ENCODE data around the gene PATE2.

The PATE2 gene

GRCh38 chr11:125756050-125756449 is 22.6 kb downstream of the PATE2 start:
- no peaks in the 10 kb centered on the region for H3K27me3 ChIP-seq (ENCODE audit: control insufficient read depth in 3 of 3, insufficient read depth in 3 of 3, low read depth in 1 of 3, low read length in 3 of 3)
- no CpG with 5 or more reads among the region's 7 CpGs for WGBS, 2 donors (ENCODE audit: extremely low coverage in 2 of 2, insufficient read length in 2 of 2, insufficient replicate concordance in 1 of 2)

DNA sequence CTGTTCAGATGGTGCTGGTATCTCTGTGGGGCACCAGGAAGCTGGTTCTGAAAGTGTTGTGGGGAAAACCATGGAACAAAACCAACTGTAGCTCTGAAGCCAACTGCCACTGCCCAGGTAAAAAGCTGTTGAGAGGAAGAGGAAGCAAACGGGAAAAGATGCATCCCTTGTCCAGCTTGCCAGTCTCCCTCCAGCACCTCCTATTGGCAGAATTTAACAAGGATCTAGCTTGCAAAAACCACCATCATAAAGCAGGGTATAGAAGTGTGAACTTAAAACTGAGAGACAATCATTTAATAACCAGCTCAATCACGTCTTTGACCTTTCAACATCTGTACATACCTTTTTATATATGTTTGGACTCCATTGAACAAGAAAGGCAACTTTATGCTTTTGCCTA is 28.0 kb downstream of the PATE2 start:
- DNase-seq (ENCODE audit: low spot score) = no peak
- Histone ChIP-seq H2AFZ (ENCODE audit: low read length) (no peak overlapping the region), H3K36me3 (replicated peaks in 1 of 2; ENCODE audit: control insufficient read depth in 2 of 2, insufficient read depth in 2 of 2, low read length in 2 of 2) (no peaks in the 10 kb centered on the region), H3K18ac (ENCODE audit: low read length) (no peak overlapping the region), H4K8ac (ENCODE audit: low read depth, low read length) (no peak overlapping the region), H2BK12ac (ENCODE audit: low read length) (no peak overlapping the region), H3K23ac (ENCODE audit: low read depth, low read length, poor library complexity) (no peak overlapping the region), H3K9me3 (replicated peaks in 1 of 2; ENCODE audit: control insufficient read depth in 2 of 2, insufficient read depth in 1 of 2, low read depth in 1 of 2, low read length in 2 of 2) (no peaks in the 10 kb centered on the region), H3K27me3 (ENCODE audit: control insufficient read depth in 3 of 3, insufficient read depth in 3 of 3, low read depth in 1 of 3, low read length in 3 of 3) (peaks cover 0 to 39% (median 0%) of the 10 kb centered on the region in 3 experiments), H2BK5ac (ENCODE audit: low read length) (no peak overlapping the region), H3K9ac (ENCODE audit: low read depth, low read length, poor library complexity) (no peak overlapping the region), H3K4ac (ENCODE audit: low read length) (no peak overlapping the region), H3K4me3 (ENCODE audit: low read length in 2 of 2) (no peak overlapping the region), H3K27ac (replicated peaks; ENCODE audit: low read length) (no peak overlapping the region), H2AK5ac (ENCODE audit: low read depth, low read length) (no peak overlapping the region), H4K91ac (ENCODE audit: low read depth, low read length, poor library complexity) (no peak overlapping the region), H2BK15ac (ENCODE audit: low read length) (no peak overlapping the region), H3K79me1 (ENCODE audit: low read depth, low read length) (no peaks in the 10 kb centered on the region), H3K14ac (ENCODE audit: low read length) (no peak overlapping the region), H3K4me1 (ENCODE audit: control insufficient read depth in 2 of 2, insufficient read depth in 1 of 2, low read depth in 1 of 2, low read length in 2 of 2) (no peaks in the 10 kb centered on the region), H3K4me2 (ENCODE audit: insufficient read depth, low read length, poor library complexity, severe bottlenecking) (no peak overlapping the region), H2BK120ac (ENCODE audit: low read depth, low read length) (no peak overlapping the region)
- no CpG with 5 or more reads among the region's 2 CpGs for WGBS, 2 donors (ENCODE audit: extremely low coverage in 2 of 2, insufficient read length in 2 of 2, insufficient replicate concordance in 1 of 2)

More at GRCh38 chr11:125756050-125756449, 22.6 kb downstream of the PATE2 start:
- H2BK12ac ChIP-seq (ENCODE audit: low read length) = no peak overlapping the region
- no peaks in the 10 kb centered on the region for H3K4me1 ChIP-seq (ENCODE audit: control insufficient read depth in 2 of 2, insufficient read depth in 1 of 2, low read depth in 1 of 2, low read length in 2 of 2)
- H3K4me3 ChIP-seq (ENCODE audit: low read length in 2 of 2) = no peak overlapping the region
- no peak overlapping the region for H4K91ac ChIP-seq (ENCODE audit: low read depth, low read length, poor library complexity)
- no peak overlapping the region for H3K4ac ChIP-seq (ENCODE audit: low read length)
- DNase-seq (ENCODE audit: low spot score) = no peak
- H3K14ac ChIP-seq (ENCODE audit: low read length) = no peak overlapping the region
- H2AFZ ChIP-seq (ENCODE audit: low read length) = no peak overlapping the region
- no peak overlapping the region for H3K9ac ChIP-seq (ENCODE audit: low read depth, low read length, poor library complexity)
- H2BK5ac ChIP-seq (ENCODE audit: low read length) = no peak overlapping the region
- H4K8ac ChIP-seq (ENCODE audit: low read depth, low read length) = no peak overlapping the region
- H2BK15ac ChIP-seq (ENCODE audit: low read length) = no peak overlapping the region
- no peaks in the 10 kb centered on the region for H3K9me3 ChIP-seq (replicated peaks in 1 of 2; ENCODE audit: control insufficient read depth in 2 of 2, insufficient read depth in 1 of 2, low read depth in 1 of 2, low read length in 2 of 2)
- no peak overlapping the region for H3K23ac ChIP-seq (ENCODE audit: low read depth, low read length, poor library complexity)
- H3K36me3 ChIP-seq (replicated peaks in 1 of 2; ENCODE audit: control insufficient read depth in 2 of 2, insufficient read depth in 2 of 2, low read length in 2 of 2) = no peaks in the 10 kb centered on the region
- H3K79me1 ChIP-seq (ENCODE audit: low read depth, low read length) = no peaks in the 10 kb centered on the region
- no peak overlapping the region for H3K27ac ChIP-seq (replicated peaks; ENCODE audit: low read length)
- H2AK5ac ChIP-seq (ENCODE audit: low read depth, low read length) = no peak overlapping the region
- H3K4me2 ChIP-seq (ENCODE audit: insufficient read depth, low read length, poor library complexity, severe bottlenecking) = no peak overlapping the region
- H2BK120ac ChIP-seq (ENCODE audit: low read depth, low read length) = no peak overlapping the region
- no peak overlapping the region for H3K18ac ChIP-seq (ENCODE audit: low read length)

DNA sequence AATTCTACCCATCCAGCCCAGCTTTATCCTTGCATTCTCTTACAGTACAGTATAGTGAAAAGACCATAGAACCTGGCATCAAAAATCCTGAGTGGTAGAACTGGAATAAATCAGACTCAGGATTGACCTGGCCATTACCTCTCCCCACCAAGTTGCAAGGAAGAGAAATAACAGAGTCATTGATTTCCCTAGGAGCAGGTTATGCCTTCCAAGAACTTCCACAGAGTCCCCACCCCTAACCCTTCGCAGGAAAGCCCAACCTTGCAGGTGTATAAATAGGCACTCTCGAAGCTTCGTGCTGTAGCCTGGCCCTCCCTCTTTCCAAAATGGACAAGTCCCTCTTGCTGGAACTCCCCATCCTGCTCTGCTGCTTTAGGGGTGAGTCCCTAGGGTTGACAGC is 32.6 kb downstream of the PATE2 start, which contains the start of gene PATE1:
TSS of gene PATE1 (plus strand) at position 301 of the 400 bp plus-strand sequence. CDS start at position 327, 26 bp downstream.
- H2AK5ac ChIP-seq (ENCODE audit: low read depth, low read length) = no peak within 1 kb of the TSS
- H3K23ac ChIP-seq (ENCODE audit: low read depth, low read length, poor library complexity) = no peak within 1 kb of the TSS
- no peaks in the 10 kb centered on the region for H3K79me1 ChIP-seq (ENCODE audit: low read depth, low read length)
- peaks cover 3 to 6% of the 10 kb centered on the region in 2 donors for H3K4me1 ChIP-seq (ENCODE audit: control insufficient read depth in 2 of 2, insufficient read depth in 1 of 2, low read depth in 1 of 2, low read length in 2 of 2)
- no peaks in the 10 kb centered on the region for H3K9me3 ChIP-seq (replicated peaks in 1 of 2; ENCODE audit: control insufficient read depth in 2 of 2, insufficient read depth in 1 of 2, low read depth in 1 of 2, low read length in 2 of 2)
- no peak within 1 kb of the TSS for H2BK12ac ChIP-seq (ENCODE audit: low read length)
- H3K4me2 ChIP-seq (ENCODE audit: insufficient read depth, low read length, poor library complexity, severe bottlenecking) = no peak within 1 kb of the TSS
- H2BK15ac ChIP-seq (ENCODE audit: low read length) = no peak within 1 kb of the TSS
- no peak within 1 kb of the TSS for H4K8ac ChIP-seq (ENCODE audit: low read depth, low read length)
- no peak within 1 kb of the TSS for H2AFZ ChIP-seq (ENCODE audit: low read length)
- H3K14ac ChIP-seq (ENCODE audit: low read length) = no peak within 1 kb of the TSS
- WGBS, 2 donors (ENCODE audit: extremely low coverage in 2 of 2, insufficient read length in 2 of 2, insufficient replicate concordance in 1 of 2) = no CpG with 5 or more reads among the region's 3 CpGs
- H3K4me3 ChIP-seq (ENCODE audit: low read length in 2 of 2) = no peak within 1 kb of the TSS
- H3K36me3 ChIP-seq (replicated peaks in 1 of 2; ENCODE audit: control insufficient read depth in 2 of 2, insufficient read depth in 2 of 2, low read length in 2 of 2) = no peaks in the 10 kb centered on the region
- no peak within 1 kb of the TSS for H2BK5ac ChIP-seq (ENCODE audit: low read length)
- H3K18ac ChIP-seq (ENCODE audit: low read length) = no peak within 1 kb of the TSS
- no peak within 1 kb of the TSS for H3K9ac ChIP-seq (ENCODE audit: low read depth, low read length, poor library complexity)
- H3K27me3 ChIP-seq (ENCODE audit: control insufficient read depth in 3 of 3, insufficient read depth in 3 of 3, low read depth in 1 of 3, low read length in 3 of 3) = peaks cover 0 to 53% (median 0%) of the 10 kb centered on the region in 3 experiments
- no peak for DNase-seq (ENCODE audit: low spot score)
- H4K91ac ChIP-seq (ENCODE audit: low read depth, low read length, poor library complexity) = no peak within 1 kb of the TSS
- H2BK120ac ChIP-seq (ENCODE audit: low read depth, low read length) = no peak within 1 kb of the TSS
- H3K4ac ChIP-seq (ENCODE audit: low read length) = no peak within 1 kb of the TSS
- H3K27ac ChIP-seq (replicated peaks; ENCODE audit: low read length) = no peak within 1 kb of the TSS

DNA sequence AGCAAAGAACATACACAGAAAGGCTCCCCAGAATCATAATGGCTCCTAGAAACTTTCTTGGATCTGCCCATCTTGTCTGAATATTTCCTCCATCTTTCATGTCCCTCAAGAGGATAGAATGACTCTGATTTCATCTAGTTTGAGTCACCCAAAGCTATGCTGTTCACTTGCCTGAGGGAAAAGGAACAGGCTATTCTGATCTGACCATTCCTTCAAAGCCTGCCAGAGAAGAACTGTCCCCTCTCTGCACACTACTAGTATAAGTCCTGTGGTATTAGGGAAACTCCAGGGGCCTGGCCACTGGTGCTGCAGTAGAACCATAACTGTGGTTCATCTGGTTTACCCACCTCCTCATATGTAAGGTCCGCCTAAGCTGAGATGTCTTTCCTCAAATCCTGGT is 34.9 kb downstream of the PATE2 start:
- no peak overlapping the region for H2AK5ac ChIP-seq (ENCODE audit: low read depth, low read length)
- peaks cover 0 to under 1% of the 10 kb centered on the region in 2 donors for H3K9me3 ChIP-seq (replicated peaks in 1 of 2; ENCODE audit: control insufficient read depth in 2 of 2, insufficient read depth in 1 of 2, low read depth in 1 of 2, low read length in 2 of 2)
- H3K14ac ChIP-seq (ENCODE audit: low read length) = no peak overlapping the region
- H3K9ac ChIP-seq (ENCODE audit: low read depth, low read length, poor library complexity) = no peak overlapping the region
- no peak for DNase-seq (ENCODE audit: low spot score)
- H2BK5ac ChIP-seq (ENCODE audit: low read length) = no peak overlapping the region
- no peak overlapping the region for H3K4ac ChIP-seq (ENCODE audit: low read length)
- no CpG with 5 or more reads among the region's 1 CpG for WGBS, 2 donors (ENCODE audit: extremely low coverage in 2 of 2, insufficient read length in 2 of 2, insufficient replicate concordance in 1 of 2)
- no peak overlapping the region for H4K8ac ChIP-seq (ENCODE audit: low read depth, low read length)
- peaks cover 0 to 45% (median 0%) of the 10 kb centered on the region in 3 experiments for H3K27me3 ChIP-seq (ENCODE audit: control insufficient read depth in 3 of 3, insufficient read depth in 3 of 3, low read depth in 1 of 3, low read length in 3 of 3)
- no peaks in the 10 kb centered on the region for H3K36me3 ChIP-seq (replicated peaks in 1 of 2; ENCODE audit: control insufficient read depth in 2 of 2, insufficient read depth in 2 of 2, low read length in 2 of 2)
- no peaks in the 10 kb centered on the region for H3K79me1 ChIP-seq (ENCODE audit: low read depth, low read length)
- no peak overlapping the region for H3K27ac ChIP-seq (replicated peaks; ENCODE audit: low read length)
- H2AFZ ChIP-seq (ENCODE audit: low read length) = no peak overlapping the region
- H3K4me2 ChIP-seq (ENCODE audit: insufficient read depth, low read length, poor library complexity, severe bottlenecking) = no peak overlapping the region
- no peak overlapping the region for H3K23ac ChIP-seq (ENCODE audit: low read depth, low read length, poor library complexity)
- H2BK15ac ChIP-seq (ENCODE audit: low read length) = no peak overlapping the region
- no peak overlapping the region for H4K91ac ChIP-seq (ENCODE audit: low read depth, low read length, poor library complexity)
- no peak overlapping the region for H2BK12ac ChIP-seq (ENCODE audit: low read length)
- H3K4me1 ChIP-seq (ENCODE audit: control insufficient read depth in 2 of 2, insufficient read depth in 1 of 2, low read depth in 1 of 2, low read length in 2 of 2) = peaks cover 6 to 12% of the 10 kb centered on the region in 2 donors
- H3K18ac ChIP-seq (ENCODE audit: low read length) = no peak overlapping the region
- no peak overlapping the region for H3K4me3 ChIP-seq (ENCODE audit: low read length in 2 of 2)
- H2BK120ac ChIP-seq (ENCODE audit: low read depth, low read length) = no peak overlapping the region

Data from neuronal stem cell (in vitro differentiated cells).